Neural cell (in vitro differentiated cells): ENCODE data around the gene TRIM24. TPM values are rescaled to one million over a fixed set of nuclear protein-coding genes. Genes with fewer than 3 reads are reported as not detected.

Source experiments
- H2AFZ ChIP-seq: fragments of 200-600, 300-800 bp; sonication (generic), shearing (Covaris generic); 2 replicates; pipeline ENCODE4 v1.6.0; 2014; ENCODE audit warnings: low read depth, mild to moderate bottlenecking, antibody characterized with exemption, low read length, moderate library complexity
- H3F3A ChIP-seq: fragments of 200-600 bp; shearing (Covaris generic); 2 replicates; pipeline ENCODE4 v1.6.1; 2016; ENCODE audit warnings: mild to moderate bottlenecking, moderate library complexity, mixed read lengths, antibody characterized with exemption, low read length; ENCODE audit not compliant: insufficient read depth, poor library complexity, severe bottlenecking
- H3K27ac ChIP-seq: fragments of 200-600, 300-800 bp; sonication (generic), shearing (Covaris generic); 2 replicates; pipeline ENCODE4 v1.5.1; 2014; ENCODE audit warnings: mild to moderate bottlenecking, low read length, moderate library complexity
- H3K27me3 ChIP-seq: fragments of 300-800, 200-600 bp; sonication (generic), shearing (Covaris generic); 2 replicates; pipeline ENCODE4 v1.6.0; 2014; ENCODE audit warnings: mild to moderate bottlenecking, low read depth, low read length, moderate library complexity; ENCODE audit not compliant: insufficient read depth
- H3K36me3 ChIP-seq: fragments of 300-800, 200-600 bp; sonication (generic), shearing (Covaris generic); 2 replicates; pipeline ENCODE4 v1.5.1; 2014; ENCODE audit warnings: mild to moderate bottlenecking, antibody characterized with exemption, low read length, moderate library complexity; ENCODE audit not compliant: insufficient read depth
- H3K4me2 ChIP-seq: fragments of 300-800, 200-600 bp; sonication (generic), shearing (Covaris generic); 2 replicates; pipeline ENCODE4 v1.6.0; 2014; ENCODE audit warnings: mild to moderate bottlenecking, low read length
- H3K4me3 ChIP-seq: fragments of 300-800, 200-600 bp; sonication (generic), shearing (Covaris generic); 2 replicates; pipeline ENCODE4 v1.5.1; 2014; ENCODE audit warnings: mild to moderate bottlenecking, low read length, moderate library complexity
- H3K79me2 ChIP-seq: fragments of 200-600 bp; shearing (Covaris generic); replicated peaks from 2 replicates; pipeline ENCODE4 v1.6.0; 2014; ENCODE audit warnings: mild to moderate bottlenecking, low read length, moderate library complexity; ENCODE audit not compliant: insufficient read depth
- H3K9ac ChIP-seq: fragments of 300-800, 200-600 bp; sonication (generic), shearing (Covaris generic); 2 replicates; pipeline ENCODE4 v1.6.1; 2016; ENCODE audit warnings: mild to moderate bottlenecking, low read length, mixed read lengths
- H3K9me2 ChIP-seq: fragments of 200-600 bp; shearing (Covaris generic); 2 replicates; pipeline ENCODE4 v1.6.1; 2016; ENCODE audit warnings: mild to moderate bottlenecking, low read length, mixed read lengths; ENCODE audit not compliant: insufficient read depth
- H3K9me3 ChIP-seq: fragments of 200-600, 300-800 bp; sonication (generic), shearing (Covaris generic); 2 replicates; pipeline ENCODE4 v1.6.1; 2016; ENCODE audit warnings: mild to moderate bottlenecking, mixed run types, low read length, moderate library complexity, mixed read lengths
- H4K20me1 ChIP-seq: fragments of 200-600 bp; shearing (Covaris generic); 2 replicates; pipeline ENCODE4 v1.6.1; 2016; ENCODE audit warnings: mild to moderate bottlenecking, mixed run types; ENCODE audit not compliant: insufficient read depth
- EP300 ChIP-seq: fragments of 450-650 bp; conservative IDR thresholded peaks from 2 replicates; pipeline ENCODE4 v1.6.1; 2014; ENCODE audit warnings: antibody characterized with exemption, mild to moderate bottlenecking, moderate library complexity; ENCODE audit not compliant: poor library complexity, severe bottlenecking
- POLR2AphosphoS5 ChIP-seq: IDR thresholded peaks from 2 replicates; pipeline ENCODE4 v1.6.1; 2012
- REST ChIP-seq: IDR thresholded peaks from 2 replicates; pipeline ENCODE4 v1.6.1; 2012; ENCODE audit warnings: borderline replicate concordance
- SMC3 ChIP-seq: fragments of 450-650 bp; conservative IDR thresholded peaks from 2 replicates; pipeline ENCODE4 v1.6.1; 2014; ENCODE audit warnings: antibody characterized with exemption, mild to moderate bottlenecking, moderate library complexity; ENCODE audit not compliant: poor library complexity
- TAF1 ChIP-seq: IDR thresholded peaks from 2 replicates; pipeline ENCODE4 v1.6.1; 2012; ENCODE audit warnings: low read depth
- polyA plus RNA-seq: library from polyadenylated mRNA; depleted of rRNA; stranded (reverse); fragments of >200 nt; gene quantifications from 2 replicates; pipeline ENCODE4 v1.2.3, GENCODE V29; 2014
- TF ChIP-seq, protein P1 (sequence below): fragments of 450-650 bp; IDR thresholded peaks from 2 replicates; pipeline ENCODE4 v1.5.1; 2014; ENCODE audit warnings: antibody characterized with exemption, mild to moderate bottlenecking, moderate library complexity; ENCODE audit not compliant: poor library complexity, severe bottlenecking

TRIM24 gene
- polyA plus RNA-seq, 1 donor from 2014 or later: 47.1 TPM

DNA sequence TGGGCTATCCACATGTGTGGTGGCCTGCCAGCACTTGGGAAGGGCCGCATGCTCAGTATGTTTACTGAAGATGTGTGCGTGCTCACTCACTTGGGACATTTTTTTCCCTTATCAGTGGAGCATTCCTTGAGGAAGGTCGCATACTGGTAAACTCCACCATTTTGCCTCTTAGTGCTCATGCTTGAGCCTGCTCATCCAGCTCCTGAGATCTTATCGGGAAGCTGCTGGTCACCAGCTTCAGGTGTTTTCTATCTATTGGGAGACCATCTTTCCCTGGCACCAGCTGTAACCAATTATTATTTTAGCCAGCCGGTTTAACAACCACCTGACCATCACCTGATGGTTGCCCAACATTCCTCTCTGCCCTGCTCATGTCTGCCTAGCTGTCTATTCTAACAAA, 35.0 kb upstream of the TRIM24 start:
- Histone ChIP-seq H3K9me2 (no peaks in the 10 kb centered on the region), H3K9ac (no peak overlapping the region), H3K9me3 (no peaks in the 10 kb centered on the region), H3F3A (no peaks in the 10 kb centered on the region), H3K36me3 (no peaks in the 10 kb centered on the region), H2AFZ (no peak overlapping the region), H4K20me1 (no peaks in the 10 kb centered on the region), H3K27ac (no peak overlapping the region), H3K79me2 (no peaks in the 10 kb centered on the region), H3K4me3 (no peak overlapping the region), H3K27me3 (no peaks in the 10 kb centered on the region), H3K4me2 (no peak overlapping the region)
- TF ChIP-seq REST: no peak
- TF ChIP-seq TAF1: no peak
- TF ChIP-seq, protein P1, sequence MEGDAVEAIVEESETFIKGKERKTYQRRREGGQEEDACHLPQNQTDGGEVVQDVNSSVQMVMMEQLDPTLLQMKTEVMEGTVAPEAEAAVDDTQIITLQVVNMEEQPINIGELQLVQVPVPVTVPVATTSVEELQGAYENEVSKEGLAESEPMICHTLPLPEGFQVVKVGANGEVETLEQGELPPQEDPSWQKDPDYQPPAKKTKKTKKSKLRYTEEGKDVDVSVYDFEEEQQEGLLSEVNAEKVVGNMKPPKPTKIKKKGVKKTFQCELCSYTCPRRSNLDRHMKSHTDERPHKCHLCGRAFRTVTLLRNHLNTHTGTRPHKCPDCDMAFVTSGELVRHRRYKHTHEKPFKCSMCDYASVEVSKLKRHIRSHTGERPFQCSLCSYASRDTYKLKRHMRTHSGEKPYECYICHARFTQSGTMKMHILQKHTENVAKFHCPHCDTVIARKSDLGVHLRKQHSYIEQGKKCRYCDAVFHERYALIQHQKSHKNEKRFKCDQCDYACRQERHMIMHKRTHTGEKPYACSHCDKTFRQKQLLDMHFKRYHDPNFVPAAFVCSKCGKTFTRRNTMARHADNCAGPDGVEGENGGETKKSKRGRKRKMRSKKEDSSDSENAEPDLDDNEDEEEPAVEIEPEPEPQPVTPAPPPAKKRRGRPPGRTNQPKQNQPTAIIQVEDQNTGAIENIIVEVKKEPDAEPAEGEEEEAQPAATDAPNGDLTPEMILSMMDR: no peak
- TF ChIP-seq SMC3: no peak
- no peak for TF ChIP-seq POLR2AphosphoS5

- H3K9ac ChIP-seq: no peak overlapping the region
- H2AFZ ChIP-seq: no peak overlapping the region
- H3K4me2 ChIP-seq: no peak overlapping the region
- H3K27me3 ChIP-seq: no peaks in the 10 kb centered on the region
- H3K36me3 ChIP-seq: no peaks in the 10 kb centered on the region
- no peaks in the 10 kb centered on the region for H3K79me2 ChIP-seq
- no peak for TF ChIP-seq EP300
- no peak for TF ChIP-seq TAF1
- TF ChIP-seq REST: no peak
- H3F3A ChIP-seq: no peaks in the 10 kb centered on the region
- no peaks in the 10 kb centered on the region for H4K20me1 ChIP-seq
- H3K27ac ChIP-seq: no peak overlapping the region
- no peaks in the 10 kb centered on the region for H3K9me3 ChIP-seq
- no peaks in the 10 kb centered on the region for H3K9me2 ChIP-seq
- no peak overlapping the region for H3K4me3 ChIP-seq
Measured at GRCh38 chr7:138429577-138430250, 30.3 kb upstream of the TRIM24 start.
